ENCODE results near the gene KCNK6.
"Not testable (repeated sequence)": the region's sequence is repeated elsewhere in the genome, so short reads cannot be mapped to it uniquely, and the experiment has no call there.

The KCNK6 gene

DNA sequence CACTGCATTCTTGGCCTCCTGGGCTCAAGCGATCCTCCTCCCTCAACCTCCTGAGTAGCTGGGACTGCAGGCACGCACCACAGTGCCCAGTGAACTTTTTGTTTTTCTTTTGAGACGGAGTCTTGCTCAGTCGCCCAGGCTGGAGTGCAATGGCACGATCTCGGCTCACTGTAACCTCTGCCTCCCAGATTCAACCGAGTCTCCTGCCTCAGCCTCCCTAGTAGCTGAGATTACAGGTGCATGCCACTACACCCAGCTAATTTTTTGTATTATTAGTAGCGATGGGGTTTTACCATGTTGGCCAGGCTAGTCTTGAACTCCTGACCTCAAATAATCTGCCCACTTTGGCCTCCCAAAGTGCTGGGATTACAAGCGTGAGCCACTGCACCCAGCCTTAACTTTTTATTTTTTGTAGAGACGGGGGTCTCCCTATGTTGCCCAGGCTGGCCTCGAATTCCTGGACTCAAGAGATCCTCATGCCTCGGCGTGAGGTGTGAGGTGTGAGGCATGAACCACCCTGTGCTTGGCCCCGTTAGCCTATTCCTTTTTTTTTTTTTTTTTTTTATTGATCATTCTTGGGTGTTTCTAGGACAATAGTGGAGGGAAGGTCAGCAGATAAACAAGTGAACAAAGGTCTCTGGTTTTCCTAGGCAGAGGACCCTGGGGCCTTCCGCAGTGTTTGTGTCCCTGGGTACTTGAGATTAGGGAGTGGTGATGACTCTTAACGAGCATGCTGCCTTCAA is 43.5 kb downstream of the KCNK6 start:
- DNase-seq = not testable (repeated sequence)

DNA sequence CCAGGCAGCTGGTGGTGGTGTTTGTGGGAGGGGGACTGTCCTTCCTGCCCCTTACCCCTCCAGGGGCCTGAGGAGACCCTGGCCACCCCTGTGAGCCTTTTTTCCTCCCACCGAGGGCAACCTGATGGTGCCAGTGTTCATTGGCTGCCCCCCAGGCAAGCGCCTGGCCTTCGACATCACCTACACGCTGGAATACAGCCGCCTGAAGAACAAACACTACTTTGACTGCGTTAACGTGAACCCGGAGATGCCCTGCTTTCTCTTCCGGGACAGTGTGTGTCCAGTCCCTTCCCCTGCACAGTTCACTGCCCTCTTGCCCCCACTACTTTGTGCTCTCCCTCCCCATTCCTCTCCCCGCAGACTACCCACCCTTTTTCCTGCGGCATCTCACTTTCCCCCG is 47.4 kb downstream of the KCNK6 start:
- no peak for DNase-seq

DNA sequence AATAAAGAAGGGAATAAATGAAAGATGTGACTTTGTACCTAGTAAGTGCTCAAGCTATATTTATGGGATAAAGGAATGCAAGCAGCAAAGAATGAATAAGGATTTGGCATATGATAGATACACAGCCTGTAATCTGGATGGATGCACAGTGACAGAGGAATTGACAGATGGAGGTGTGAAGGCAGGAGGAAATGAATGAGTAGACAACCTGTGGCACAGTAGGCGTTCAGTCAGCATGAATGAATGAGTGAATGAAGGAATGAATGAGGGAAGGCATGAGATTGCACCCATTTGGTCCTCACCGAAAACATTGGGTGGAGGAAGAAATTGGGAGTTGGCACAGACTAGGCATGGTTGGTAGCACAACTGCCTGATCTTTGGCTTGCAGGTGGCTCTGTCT is 49.9 kb downstream of the KCNK6 start:
- DNase-seq = no peak

- DNase-seq = no peak
These were observed 50.7 kb downstream of the KCNK6 start for GRCh38 chr19:38370299-38370698.

GRCh38 chr19:38371081-38371480 is 51.4 kb downstream of the KCNK6 start:
- DNase-seq = no peak

- no peak for DNase-seq
These were observed 54.3 kb downstream of the KCNK6 start for GRCh38 chr19:38373907-38374331.

DNA sequence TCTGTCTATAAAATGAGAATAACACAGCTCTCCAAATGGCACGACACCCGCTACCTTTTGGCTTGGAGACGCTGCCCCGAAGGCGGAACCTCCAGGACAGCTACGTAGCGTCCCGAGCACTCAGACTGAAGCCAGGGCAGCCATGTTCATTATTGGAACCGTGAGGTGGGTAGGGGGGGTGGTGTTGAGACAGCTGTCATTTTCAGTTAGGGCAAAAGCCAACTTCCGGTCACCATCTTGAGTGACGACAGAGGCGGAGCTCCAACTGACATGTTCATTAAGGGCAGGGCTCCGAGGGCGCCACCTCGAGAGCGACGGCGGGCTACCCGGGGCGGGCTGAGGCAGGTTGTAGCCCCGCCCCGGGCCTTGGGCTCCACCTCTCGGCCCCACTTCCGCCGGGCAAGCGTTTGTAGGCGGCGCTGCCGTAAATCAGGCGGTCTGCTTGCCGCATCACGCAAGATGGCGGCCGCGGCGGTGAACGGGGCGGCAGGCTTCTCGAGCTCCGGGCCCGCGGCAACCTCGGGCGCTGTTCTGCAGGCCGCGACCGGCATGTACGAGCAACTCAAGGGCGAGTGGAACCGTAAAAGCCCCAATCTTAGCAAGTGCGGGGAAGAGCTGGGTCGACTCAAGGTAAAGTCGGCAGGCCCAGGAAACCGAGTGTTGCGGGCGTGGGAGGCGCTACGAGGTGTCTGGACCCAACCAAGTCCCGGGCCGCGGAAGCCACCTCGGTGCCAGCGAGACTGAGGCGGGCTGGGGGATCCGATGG is 54.9 kb downstream of the KCNK6 start, which contains the start of gene PSMD8:
Gene PSMD8, plus strand, starts transcription at position 240 of the 766 bp plus-strand sequence. Its CDS starts 31 bp downstream, at position 271.
- DNase-seq = peak; percentile 98

DNA sequence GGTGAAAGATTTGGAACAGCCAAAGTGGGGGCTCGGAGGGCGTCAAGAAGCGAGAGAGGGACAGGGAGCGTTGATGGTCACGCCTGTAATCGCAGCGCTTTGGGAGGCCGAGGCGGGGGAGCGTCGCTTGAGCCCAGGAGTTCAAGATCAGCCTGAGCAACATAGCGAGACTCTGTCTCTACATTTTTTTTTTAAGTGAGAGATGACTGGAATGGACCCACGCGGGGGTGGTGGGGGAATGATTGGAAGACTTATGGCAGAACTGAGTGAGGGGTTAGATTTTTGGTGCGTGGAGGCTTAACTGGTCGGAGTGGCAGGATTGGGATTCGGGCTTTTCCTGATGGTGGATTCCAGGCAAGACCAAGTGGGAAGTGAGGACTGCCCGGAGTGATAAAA is 55.5 kb downstream of the KCNK6 start:
- peak; percentile 22 for DNase-seq

DNA sequence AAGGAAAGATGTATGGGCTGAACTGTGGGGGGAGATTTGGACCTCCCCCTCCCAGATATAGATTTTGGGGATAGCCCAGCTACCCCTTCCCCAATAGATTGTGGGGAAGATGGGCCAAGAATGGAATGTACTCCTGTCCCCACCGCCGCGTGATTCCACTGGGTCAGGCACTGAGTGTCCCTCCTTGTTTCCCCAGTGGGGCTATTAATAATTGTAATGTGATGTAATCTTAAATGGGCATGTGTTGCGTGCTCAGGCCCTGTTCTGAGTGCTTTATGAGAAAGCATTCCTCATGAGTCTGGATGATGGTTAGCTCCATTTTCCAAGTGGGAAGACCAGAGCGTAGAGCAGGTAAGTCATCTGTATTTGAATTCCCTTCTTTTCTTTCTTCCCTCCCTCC is 56.1 kb downstream of the KCNK6 start:
- no peak for DNase-seq

DNA sequence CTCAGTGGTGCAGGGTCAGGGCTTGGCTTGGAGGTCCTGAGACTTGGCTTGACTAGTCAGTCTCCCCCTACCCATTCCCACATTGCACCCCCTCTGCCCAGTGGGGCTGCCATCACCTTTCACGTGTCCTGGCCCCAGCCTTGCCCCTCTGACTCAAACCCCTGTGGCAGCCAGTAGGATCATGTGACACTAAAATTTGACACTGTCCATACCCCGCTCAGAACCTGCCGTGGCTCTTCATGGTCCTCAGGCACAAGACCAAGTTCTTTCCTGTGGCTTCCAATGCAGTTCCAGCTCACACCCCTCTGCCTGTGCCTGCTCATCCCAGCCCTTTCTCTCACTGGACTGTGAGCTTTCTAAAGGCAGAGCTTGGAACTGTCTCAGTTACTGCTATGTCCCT is 56.9 kb downstream of the KCNK6 start:
- no peak for DNase-seq

GRCh38 chr19:38377052-38377451 is 57.4 kb downstream of the KCNK6 start:
- DNase-seq = no peak

GRCh38 chr19:38378866-38379265 is 59.2 kb downstream of the KCNK6 start:
- no peak for DNase-seq

GRCh38 chr19:38381138-38381537 is 61.5 kb downstream of the KCNK6 start:
- no peak for DNase-seq

Measured in stimulated activated CD4-positive, alpha-beta T cell treated with anti-CD3 and anti-CD28 coated beads, Interleukin-4, amount 100 ng/mL, for 24 hours (primary cell).